ENCODE measurements around the gene MOV10L1.

Gene MOV10L1

DNA sequence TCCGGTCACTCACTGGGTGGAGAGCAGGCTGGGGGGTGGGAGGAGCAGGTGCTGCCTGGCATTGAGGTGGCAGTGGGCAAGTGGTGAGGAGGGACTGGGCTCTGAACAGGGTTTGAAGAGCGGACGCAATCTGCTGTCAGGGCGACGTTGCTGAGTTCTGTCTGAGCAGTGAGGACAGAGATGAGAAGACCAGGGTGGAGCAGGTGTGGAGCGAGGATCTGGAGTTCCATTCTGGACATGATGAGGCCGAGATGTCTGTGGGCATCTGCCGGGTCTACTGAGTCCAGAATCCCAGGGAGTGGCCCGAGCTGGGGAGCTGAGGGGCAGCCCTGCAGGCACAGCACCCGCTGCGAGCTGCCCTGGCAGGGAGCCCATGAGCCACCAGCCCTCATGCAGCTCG is 2.2 kb upstream of the MOV10L1 start:
- TF ChIP-seq, protein P1, sequence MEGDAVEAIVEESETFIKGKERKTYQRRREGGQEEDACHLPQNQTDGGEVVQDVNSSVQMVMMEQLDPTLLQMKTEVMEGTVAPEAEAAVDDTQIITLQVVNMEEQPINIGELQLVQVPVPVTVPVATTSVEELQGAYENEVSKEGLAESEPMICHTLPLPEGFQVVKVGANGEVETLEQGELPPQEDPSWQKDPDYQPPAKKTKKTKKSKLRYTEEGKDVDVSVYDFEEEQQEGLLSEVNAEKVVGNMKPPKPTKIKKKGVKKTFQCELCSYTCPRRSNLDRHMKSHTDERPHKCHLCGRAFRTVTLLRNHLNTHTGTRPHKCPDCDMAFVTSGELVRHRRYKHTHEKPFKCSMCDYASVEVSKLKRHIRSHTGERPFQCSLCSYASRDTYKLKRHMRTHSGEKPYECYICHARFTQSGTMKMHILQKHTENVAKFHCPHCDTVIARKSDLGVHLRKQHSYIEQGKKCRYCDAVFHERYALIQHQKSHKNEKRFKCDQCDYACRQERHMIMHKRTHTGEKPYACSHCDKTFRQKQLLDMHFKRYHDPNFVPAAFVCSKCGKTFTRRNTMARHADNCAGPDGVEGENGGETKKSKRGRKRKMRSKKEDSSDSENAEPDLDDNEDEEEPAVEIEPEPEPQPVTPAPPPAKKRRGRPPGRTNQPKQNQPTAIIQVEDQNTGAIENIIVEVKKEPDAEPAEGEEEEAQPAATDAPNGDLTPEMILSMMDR (IDR thresholded peaks at IDR 0.05; ENCODE audit: insufficient read depth, missing control alignments) = no peak
- FAIRE-seq = no peak
- DNase-seq (ENCODE audit: insufficient read length, low spot score) = no peak

DNA sequence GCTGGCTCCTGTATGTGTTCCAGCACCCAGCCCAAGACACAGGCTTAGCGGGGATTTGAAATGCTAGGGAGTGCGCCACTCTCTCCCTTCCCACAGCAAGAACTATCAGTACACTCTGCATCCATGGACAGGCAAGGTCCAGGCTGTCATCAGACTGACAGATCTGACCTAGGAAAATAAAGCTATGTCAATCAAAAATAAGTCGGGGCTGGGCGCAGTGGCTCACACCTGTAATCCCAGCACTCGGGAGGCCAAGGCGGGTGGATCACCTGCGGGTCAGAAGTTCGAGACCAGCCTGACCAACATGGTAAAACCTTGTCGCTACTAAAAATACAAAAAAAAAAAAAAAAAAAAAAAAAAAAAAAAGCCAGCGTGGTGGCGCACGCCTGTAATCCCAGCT is 1.7 kb upstream of the MOV10L1 start:
- no peak for DNase-seq (ENCODE audit: insufficient read length, low spot score)
- TF ChIP-seq, protein P1 (IDR thresholded peaks at IDR 0.05; ENCODE audit: insufficient read depth, missing control alignments) = no peak
- FAIRE-seq = no peak

DNA sequence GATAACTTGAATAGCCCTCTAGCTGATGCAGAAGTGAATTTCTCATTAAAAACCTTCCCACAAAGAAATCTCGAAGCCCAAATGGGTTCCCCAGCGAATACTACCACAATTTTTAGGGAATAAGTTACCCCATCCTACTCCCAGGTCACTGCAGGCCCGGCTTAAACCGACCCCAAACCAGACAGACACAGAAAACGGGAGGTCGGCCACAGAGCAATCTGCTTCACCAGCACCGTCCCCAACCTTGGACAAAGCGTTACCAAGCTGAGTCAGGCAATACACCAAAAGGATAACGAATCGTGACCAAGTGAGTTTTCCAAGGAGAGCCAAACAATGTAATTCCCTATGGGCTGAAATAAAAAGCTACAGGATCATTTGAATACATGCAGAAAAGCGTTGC is 575 bp upstream of the MOV10L1 start:
- TF ChIP-seq, protein P1 (IDR thresholded peaks at IDR 0.05; ENCODE audit: insufficient read depth, missing control alignments) = no peak
- FAIRE-seq (no peak), DNase-seq (ENCODE audit: insufficient read length, low spot score) (no peak)

DNA sequence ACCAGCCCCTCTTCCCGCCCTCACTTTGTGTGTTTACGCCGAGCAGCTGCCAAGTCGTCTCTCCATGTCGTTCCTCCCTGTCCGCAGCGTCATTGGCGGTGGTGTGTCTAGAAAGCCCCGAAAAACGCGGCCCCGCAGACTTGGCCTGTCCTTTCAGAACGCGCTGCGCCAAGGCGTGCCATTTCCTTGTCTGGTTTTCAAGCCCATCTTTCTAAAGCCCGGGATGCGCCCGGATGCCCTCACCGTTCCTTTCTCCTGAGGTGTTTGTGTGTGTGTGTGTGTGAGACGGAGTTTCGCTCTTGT is 557 bp downstream of the MOV10L1 start:
- TF ChIP-seq, protein P1 (IDR thresholded peaks at IDR 0.05; ENCODE audit: insufficient read depth, missing control alignments) = no peak
- no peak for FAIRE-seq
- DNase-seq (ENCODE audit: insufficient read length, low spot score) = no peak

DNA sequence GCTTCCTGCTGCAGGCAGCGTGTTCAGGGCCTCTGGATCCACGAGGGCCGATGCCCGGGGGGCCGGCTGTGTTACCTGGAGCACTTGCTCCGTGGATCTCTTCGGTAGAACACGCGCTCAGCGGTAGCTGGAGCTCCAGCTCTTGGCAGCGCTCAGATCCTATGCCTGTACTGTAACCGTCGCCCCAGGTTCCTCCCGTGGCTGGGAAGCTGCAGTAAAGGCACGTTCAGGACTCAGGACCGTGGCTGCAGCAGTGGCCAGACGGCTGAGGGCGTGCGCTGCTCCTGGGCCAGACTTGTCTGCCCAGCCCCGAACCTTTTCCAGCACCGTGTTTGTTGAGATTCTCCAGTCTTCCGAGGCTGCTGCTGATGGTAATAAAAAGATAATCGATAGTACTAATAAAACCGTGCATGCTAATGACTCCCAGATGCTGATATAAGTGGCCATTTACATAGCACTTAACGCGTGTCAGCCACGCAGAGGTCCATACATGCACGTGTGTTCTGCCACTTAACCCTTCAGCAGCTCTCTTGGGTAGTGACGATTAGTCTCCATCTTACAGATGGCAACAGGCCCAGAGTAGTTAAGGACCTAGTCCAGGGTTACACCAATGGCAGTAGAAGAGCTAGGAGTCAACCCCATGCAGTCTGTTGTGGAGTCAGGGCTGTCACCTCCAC is 1.4 kb downstream of the MOV10L1 start:
- TF ChIP-seq, protein P1 (IDR thresholded peaks at IDR 0.05; ENCODE audit: insufficient read depth, missing control alignments) = no peak
- FAIRE-seq = no peak
- no peak for DNase-seq (ENCODE audit: insufficient read length, low spot score)

DNA sequence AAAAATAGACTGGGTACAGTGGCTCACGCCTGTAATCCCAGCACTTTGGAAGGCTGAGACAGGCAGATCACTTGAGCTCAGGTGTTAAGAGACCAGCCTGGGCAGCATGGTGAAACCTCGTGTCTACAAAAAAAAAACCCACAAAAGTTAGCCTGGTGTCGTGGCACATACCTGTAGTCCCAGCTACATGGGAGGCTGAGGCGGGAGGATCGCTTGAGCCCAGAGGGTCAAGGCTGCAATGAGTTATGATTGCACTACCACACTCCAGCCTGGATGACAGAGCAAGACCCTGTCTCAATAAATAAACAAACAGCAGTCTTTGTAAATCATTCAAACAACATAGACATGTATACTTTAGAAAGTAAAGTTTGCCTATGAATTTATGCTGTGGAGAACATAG is 2.5 kb downstream of the MOV10L1 start:
- TF ChIP-seq, protein P1 (IDR thresholded peaks at IDR 0.05; ENCODE audit: insufficient read depth, missing control alignments) = no peak
- FAIRE-seq = no peak
- DNase-seq (ENCODE audit: insufficient read length, low spot score) = no peak

DNA sequence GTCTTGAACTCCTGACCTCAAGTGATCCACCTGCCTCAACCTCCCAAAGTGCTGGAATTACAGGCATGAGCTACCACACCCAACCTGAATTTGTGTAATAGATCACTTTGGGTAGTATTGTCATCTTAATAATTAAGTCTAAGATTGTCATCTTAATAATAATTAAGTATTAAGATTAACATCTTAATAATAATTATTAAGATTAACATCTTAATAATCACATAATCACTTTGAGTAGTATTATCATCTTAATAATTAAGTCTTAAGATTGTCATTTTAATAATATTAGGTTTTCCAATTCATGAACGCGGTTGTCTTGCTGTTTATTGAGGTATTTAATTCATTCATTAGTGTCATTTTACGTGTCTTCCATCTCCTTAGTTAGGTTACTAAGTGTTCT is 8.2 kb downstream of the MOV10L1 start:
- DNase-seq (ENCODE audit: insufficient read length, low spot score) (no peak), FAIRE-seq (no peak)

More for the DNA sequence above, 8.2 kb downstream of the MOV10L1 start:
- TF ChIP-seq, protein P1 (IDR thresholded peaks at IDR 0.05; ENCODE audit: insufficient read depth, missing control alignments) = no peak

Measured in D721Med (cell line).